ENCODE measurements around the gene AMFR.

AMFR gene

DNA sequence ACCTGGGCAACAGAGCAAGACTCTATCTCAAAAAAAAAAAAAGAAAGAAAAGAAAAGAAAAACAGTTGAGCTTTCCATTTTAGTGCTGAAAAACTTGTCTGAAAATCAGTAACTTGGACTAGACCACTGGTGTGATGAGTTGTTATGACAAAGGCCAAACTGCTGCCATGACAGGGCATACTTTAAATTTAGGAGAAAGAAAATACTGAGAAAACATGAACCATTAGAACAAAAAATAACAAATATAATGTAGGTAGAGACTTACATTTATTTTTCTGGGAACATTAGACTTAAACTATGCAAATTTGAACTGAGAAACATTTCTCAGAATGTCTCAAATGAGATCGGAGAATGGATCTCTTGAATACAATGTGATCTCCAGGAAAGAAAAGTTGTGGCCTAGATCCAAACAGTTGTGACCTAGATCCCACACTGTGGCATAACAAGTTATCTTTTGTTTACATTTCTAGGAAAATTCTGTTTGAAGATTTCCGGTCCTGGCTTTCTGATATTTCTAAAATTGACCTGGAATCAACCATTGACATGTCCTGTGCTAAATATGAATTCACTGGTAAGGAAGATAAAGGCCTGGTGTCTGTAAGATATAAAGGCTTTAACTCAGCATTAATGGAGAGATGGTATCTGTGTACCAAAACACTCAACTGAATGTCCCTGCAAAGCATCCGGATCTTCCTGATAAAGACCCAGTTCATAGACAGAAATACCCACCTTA lies 36.9 kb upstream of the AMFR start:
- FAIRE-seq: no peak
- TF ChIP-seq, protein P1, sequence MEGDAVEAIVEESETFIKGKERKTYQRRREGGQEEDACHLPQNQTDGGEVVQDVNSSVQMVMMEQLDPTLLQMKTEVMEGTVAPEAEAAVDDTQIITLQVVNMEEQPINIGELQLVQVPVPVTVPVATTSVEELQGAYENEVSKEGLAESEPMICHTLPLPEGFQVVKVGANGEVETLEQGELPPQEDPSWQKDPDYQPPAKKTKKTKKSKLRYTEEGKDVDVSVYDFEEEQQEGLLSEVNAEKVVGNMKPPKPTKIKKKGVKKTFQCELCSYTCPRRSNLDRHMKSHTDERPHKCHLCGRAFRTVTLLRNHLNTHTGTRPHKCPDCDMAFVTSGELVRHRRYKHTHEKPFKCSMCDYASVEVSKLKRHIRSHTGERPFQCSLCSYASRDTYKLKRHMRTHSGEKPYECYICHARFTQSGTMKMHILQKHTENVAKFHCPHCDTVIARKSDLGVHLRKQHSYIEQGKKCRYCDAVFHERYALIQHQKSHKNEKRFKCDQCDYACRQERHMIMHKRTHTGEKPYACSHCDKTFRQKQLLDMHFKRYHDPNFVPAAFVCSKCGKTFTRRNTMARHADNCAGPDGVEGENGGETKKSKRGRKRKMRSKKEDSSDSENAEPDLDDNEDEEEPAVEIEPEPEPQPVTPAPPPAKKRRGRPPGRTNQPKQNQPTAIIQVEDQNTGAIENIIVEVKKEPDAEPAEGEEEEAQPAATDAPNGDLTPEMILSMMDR (IDR thresholded peaks at IDR 0.05; ENCODE audit: insufficient read depth, missing control alignments): no peak
- DNase-seq (ENCODE audit: insufficient read length, low spot score): no peak

DNA sequence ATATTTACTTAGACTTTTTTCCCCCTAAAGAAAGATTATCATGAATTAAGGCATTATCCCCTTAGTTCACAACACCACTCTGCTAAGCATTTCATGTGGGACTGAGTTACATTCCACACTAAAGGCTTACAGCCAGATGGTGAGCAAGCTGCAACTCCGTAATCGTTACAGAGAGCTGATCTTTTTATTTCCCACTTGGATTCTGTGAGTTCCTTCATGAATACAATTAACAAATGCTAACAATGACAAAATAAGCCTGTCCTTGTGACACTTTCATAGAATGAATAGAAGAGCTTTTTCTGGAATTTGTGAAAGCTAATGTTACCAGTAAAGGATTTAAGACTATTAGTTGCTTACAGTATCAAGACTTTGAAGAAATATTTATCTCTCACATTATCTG lies 34.8 kb upstream of the AMFR start:
- no peak for DNase-seq (ENCODE audit: insufficient read length, low spot score)
- no peak for FAIRE-seq
- TF ChIP-seq, protein P1 (IDR thresholded peaks at IDR 0.05; ENCODE audit: insufficient read depth, missing control alignments): no peak

DNA sequence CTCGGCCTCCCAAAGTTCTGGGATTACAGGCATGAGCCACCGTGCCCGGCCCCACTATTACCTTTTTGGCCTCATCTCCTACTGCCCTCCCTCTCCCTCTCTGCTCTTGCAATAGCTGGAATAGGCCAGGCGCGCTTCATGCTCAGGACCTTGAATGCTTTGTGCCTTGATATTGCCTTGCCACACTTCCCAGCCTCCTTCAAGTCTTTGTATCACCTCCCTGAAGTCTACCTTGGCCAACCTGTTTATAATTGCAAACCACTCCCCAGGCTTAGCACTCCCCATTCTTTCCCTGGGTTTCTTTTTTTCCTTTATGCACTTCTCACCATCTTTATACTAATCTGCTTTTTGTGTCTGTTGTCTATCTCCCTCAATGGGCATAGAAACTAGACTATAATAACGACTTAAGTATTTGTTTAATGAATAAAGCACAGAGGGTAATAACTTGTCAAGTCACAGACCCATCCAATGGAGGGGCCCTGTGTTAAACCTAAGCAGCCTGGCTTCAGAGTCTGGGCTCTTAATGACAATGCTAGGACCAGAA lies 32.7 kb upstream of the AMFR start:
- FAIRE-seq (no peak), DNase-seq (ENCODE audit: insufficient read length, low spot score) (no peak)
- TF ChIP-seq, protein P1 (IDR thresholded peaks at IDR 0.05; ENCODE audit: insufficient read depth, missing control alignments): no peak

DNA sequence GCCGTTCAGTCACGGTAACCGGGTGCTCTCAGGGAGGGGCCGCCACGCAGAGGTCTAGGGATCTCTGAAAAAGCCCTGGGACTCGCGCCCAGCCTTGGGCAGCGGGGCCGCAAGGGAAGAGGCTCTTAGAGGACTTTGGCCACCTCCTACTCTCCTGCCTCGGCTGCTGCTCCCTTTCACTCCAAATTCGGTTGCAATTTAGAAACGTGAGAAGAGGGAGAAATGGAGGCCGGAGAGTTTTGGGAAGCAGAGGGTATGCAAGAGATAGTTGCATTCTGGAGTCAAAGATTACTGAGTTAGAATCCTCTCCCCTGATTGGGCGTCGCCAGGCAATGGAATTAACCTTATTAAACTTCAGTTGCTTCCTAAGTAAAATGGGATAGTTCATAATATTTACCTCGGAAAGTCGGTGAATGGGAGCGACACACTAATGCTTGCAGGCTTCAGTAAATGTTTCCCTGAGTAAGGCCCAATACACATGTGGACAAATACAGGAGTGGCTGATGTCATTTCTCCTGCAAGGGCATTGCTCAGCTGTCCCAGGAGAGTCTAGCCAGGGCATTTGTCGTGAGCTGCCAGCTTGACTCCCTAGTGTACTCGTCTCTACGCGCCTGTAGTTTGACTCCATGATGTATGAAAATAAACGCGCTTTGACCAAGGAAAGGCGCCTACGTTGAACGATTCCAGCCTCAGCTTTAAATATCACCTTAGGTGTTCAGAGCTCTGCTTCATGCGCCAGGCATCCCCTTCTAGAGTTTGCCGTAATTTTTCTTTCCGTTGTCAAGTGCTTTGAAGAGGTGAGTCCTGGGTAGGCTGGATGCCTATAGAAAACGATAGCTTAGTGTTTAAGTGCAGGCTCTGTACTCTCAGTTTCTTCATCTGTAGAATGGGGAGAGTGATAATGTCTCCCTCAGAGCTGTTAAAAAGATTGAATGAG lies 26.7 kb upstream of the AMFR start:
- DNase-seq (ENCODE audit: insufficient read length, low spot score): no peak

DNA sequence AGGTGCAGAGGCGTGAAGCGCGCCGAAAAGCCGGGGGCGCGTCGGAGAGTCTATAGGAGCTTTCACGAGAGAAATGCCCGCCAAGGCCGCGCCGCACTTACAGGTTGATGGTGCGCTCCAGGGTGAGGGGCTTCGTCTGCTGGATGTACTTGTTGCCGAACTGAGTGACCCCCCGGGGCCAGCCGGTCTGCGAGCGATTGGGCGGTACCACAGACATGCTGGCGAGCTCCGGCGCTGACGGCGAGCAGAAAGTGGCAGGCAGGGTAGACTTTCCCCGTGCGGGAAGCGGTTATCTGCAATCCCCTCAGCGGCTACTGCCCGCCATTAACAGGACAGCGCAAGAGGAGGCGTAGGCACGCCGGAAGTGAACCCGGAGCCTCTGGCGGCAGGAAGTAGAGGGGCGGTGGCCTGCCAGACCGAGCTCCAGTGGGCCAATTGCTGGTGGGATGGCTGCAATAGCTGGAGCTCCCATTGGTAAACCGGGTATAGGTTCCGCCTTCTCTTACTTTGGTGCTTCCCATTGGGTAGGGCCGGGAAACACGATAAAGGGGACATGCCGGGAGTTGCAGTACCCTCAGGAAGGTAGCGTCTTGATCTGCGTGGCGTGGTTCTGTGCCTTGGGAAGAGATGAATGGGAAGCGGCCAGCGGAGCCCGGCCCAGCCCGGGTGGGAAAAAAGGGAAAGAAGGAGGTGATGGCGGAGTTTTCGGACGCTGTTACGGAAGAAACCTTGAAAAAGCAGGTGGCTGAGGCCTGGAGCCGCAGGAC lies 25.8 kb upstream of the AMFR start, which contains the start of the genes NUDT21 and OGFOD1:
NUDT21 (minus strand) TSS at position 347 of the 767 bp plus-strand sequence; CDS start at position 217, 130 bp downstream.
OGFOD1 (plus strand) TSS at position 569 of the 767 bp plus-strand sequence; CDS start at position 628, 59 bp downstream.
- DNase-seq (ENCODE audit: insufficient read length, low spot score) (peak; percentile 65), FAIRE-seq (no peak)
- TF ChIP-seq, protein P1 (IDR thresholded peaks at IDR 0.05; ENCODE audit: insufficient read depth, missing control alignments): no peak

More for the DNA sequence above, 26.7 kb upstream of the AMFR start:
- FAIRE-seq: no peak
- TF ChIP-seq, protein P1 (IDR thresholded peaks at IDR 0.05; ENCODE audit: insufficient read depth, missing control alignments): no peak

DNA sequence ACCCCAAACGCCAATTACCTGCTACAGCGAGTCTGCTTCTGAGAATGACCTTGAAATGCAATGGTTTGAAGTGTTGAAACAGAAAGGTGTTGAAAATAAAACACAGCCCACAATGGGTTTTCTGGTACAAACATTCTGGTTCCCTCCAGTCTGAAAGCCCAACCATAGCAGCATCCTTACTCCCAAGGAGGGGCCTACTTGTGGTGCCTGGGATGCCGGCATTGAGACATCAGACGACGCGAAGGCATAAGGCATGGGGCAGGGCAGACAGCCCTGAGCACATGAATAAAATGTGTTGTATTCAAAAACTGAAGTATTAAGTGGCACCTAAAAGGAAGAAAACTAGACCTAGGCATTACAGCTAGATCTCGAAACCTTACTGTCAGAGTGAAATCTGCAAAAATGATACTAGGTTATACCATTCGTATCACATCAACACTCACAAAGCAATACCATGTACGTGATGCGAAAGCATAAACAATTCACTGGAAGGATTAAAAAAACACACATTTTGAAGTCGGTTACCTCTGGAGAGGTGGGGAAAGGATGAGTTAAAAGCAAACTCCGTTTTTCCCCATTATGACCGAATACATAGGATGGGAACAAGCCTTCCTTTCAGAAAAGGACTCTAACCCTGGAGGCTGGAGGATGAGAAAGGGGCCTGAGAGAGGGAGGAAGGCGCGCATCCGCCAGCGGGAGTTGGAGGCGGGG lies 25.1 kb upstream of the AMFR start:
- DNase-seq (ENCODE audit: insufficient read length, low spot score): no peak
- TF ChIP-seq, protein P1 (IDR thresholded peaks at IDR 0.05; ENCODE audit: insufficient read depth, missing control alignments): no peak
- no peak for FAIRE-seq
